DMS153 treated with DMSO at 0.1 percent for 48 hours (cell line): ENCODE results near the gene CHL1.

Source experiments
- DNase-seq: peaks from one replicate; lab custom pipeline; 2025; ENCODE audit not compliant: unreplicated experiment; lab: John Stamatoyannopoulos, UW

The CHL1 gene

GRCh38 chr3:196311-197148 lies at the start of gene CHL1:
TSS of gene CHL1 (plus strand) at chr3:196763. CDS start at chr3:319777, 123,014 bp downstream.
- DNase-seq = no peak

GRCh38 chr3:151614-152189 lies 44.9 kb upstream of the CHL1 start:
- no peak for DNase-seq

GRCh38 chr3:159974-160373 lies 36.6 kb upstream of the CHL1 start:
- DNase-seq = no peak

GRCh38 chr3:166071-166470 lies 30.5 kb upstream of the CHL1 start:
- no peak for DNase-seq

- no peak for DNase-seq
Observed at GRCh38 chr3:166799-167198, 29.8 kb upstream of the CHL1 start.

GRCh38 chr3:173886-174285 lies 22.7 kb upstream of the CHL1 start:
- no peak for DNase-seq

- no peak for DNase-seq
Observed at GRCh38 chr3:184976-185375, 11.6 kb upstream of the CHL1 start.

GRCh38 chr3:192215-192929 lies 4.2 kb upstream of the CHL1 start:
- no peak for DNase-seq

- DNase-seq = no peak
Observed at GRCh38 chr3:194001-194400, 2.6 kb upstream of the CHL1 start.

- no peak for DNase-seq
Observed at GRCh38 chr3:194421-194820, 2.1 kb upstream of the CHL1 start.

GRCh38 chr3:195666-196065 lies 897 bp upstream of the CHL1 start:
- no peak for DNase-seq

- no peak for DNase-seq
Observed at GRCh38 chr3:197149-197827, 725 bp downstream of the CHL1 start.

GRCh38 chr3:197828-198491 lies 1.4 kb downstream of the CHL1 start:
- DNase-seq = no peak

GRCh38 chr3:199835-200234 lies 3.3 kb downstream of the CHL1 start:
- DNase-seq = no peak

- no peak for DNase-seq
Observed at GRCh38 chr3:200758-201325, 4.3 kb downstream of the CHL1 start.

GRCh38 chr3:204102-204501 lies 7.5 kb downstream of the CHL1 start:
- DNase-seq = no peak

GRCh38 chr3:207973-208372 lies 11.4 kb downstream of the CHL1 start:
- no peak for DNase-seq

GRCh38 chr3:210669-211068 lies 14.1 kb downstream of the CHL1 start:
- no peak for DNase-seq

GRCh38 chr3:212432-212831 lies 15.9 kb downstream of the CHL1 start:
- no peak for DNase-seq

GRCh38 chr3:217099-217813 lies 20.7 kb downstream of the CHL1 start:
- DNase-seq = no peak
